GM12878 (cell line): ENCODE results near the gene CDH15. TPM values are rescaled to one million over a fixed set of nuclear protein-coding genes. Genes with fewer than 3 reads are reported as not detected.

ENCODE experiments used
- ATAC-seq: fragments of 200-7000 bp; cut with Tn5 transposase; 3 replicates; pipeline ENCODE4 v1.9.1; 2020; ENCODE audit warnings: mild to moderate bottlenecking, moderate library complexity
- BruUV-seq: library from RNA; stranded (reverse); fragments of 400-500 nt; replicated peaks from 2 replicates; lab custom pipeline; 2021; lab: Mats Ljungman, UMichigan
- CTCF ChIA-PET: fragments of 300-600 bp; sonication (Branson Sonifier 250); formaldehyde crosslinking; extraction: SDS; loops from one replicate; lab custom pipeline; 2021; ENCODE audit warnings: inconsistent platforms; lab: Yijun Ruan, JAX
- POLR2A ChIA-PET: fragments of 350-600 bp; formaldehyde crosslinking; extraction: SDS; loops from one replicate; lab custom pipeline; 2021; ENCODE audit warnings: inconsistent platforms; lab: Charles Lee
- RAD21 ChIA-PET: fragments of 300-600 bp; sonication (Branson Sonifier 250); formaldehyde crosslinking; loops from one replicate; lab custom pipeline; 2023; ENCODE audit warnings: antibody characterized with exemption; ENCODE audit not compliant: unreplicated experiment; lab: Charles Lee
- SMC1A ChIA-PET: fragments of 300-600 bp; sonication (Branson Sonifier 250); formaldehyde crosslinking; loops from one replicate; lab custom pipeline; 2023; ENCODE audit not compliant: unreplicated experiment, uncharacterized antibody; lab: Charles Lee
- DNase-seq: peaks from one replicate; pipeline ENCODE4 v3.0.0-alpha.2; 2011; ENCODE audit warnings: low read depth, low spot score
- FAIRE-seq: peaks from 3 replicates; lab custom pipeline; 2011; peaks lifted over from hg19 to GRCh38; lab: Jason Lieb, UNC
- H2AFZ ChIP-seq: 2 replicates; pipeline ENCODE4 v1.6.0; 2011; ENCODE audit warnings: low read depth, low read length, control low read depth; ENCODE audit not compliant: control insufficient read depth
- H3K27ac ChIP-seq: 2 replicates; pipeline ENCODE4 v1.5.1; 2011; ENCODE audit warnings: control low read depth; ENCODE audit not compliant: control insufficient read depth, insufficient read depth
- H3K27me3 ChIP-seq, 2 experiments: replicated peaks in 1 of 2; 2 replicates each; pipeline versions ENCODE4 v1.6.0 to v1.6.1; 2011; ENCODE audit warnings: low read length in 1 of 2; ENCODE audit not compliant: control insufficient read depth in 2 of 2, insufficient read depth in 2 of 2
- H3K36me3 ChIP-seq, 2 experiments: 2 replicates each; pipeline ENCODE4 v1.5.1; 2011; ENCODE audit warnings: low read length in 1 of 2; ENCODE audit not compliant: control insufficient read depth in 2 of 2, insufficient read depth in 2 of 2
- H3K4me1 ChIP-seq: 2 replicates; pipeline ENCODE4 v1.6.1; 2011; ENCODE audit warnings: mild to moderate bottlenecking, low read length, moderate library complexity, mixed read lengths; ENCODE audit not compliant: control insufficient read depth, insufficient read depth
- H3K4me2 ChIP-seq: 2 replicates; pipeline ENCODE4 v1.6.0; 2011; ENCODE audit warnings: control low read depth; ENCODE audit not compliant: control insufficient read depth, insufficient read depth
- H3K4me3 ChIP-seq: fragments of 200-600 bp; sonication (generic); 2 replicates; pipeline ENCODE4 v1.5.1; 2016
- H3K79me2 ChIP-seq: 2 replicates; pipeline ENCODE4 v1.6.0; 2011; ENCODE audit warnings: low read length; ENCODE audit not compliant: control insufficient read depth, insufficient read depth
- H3K9ac ChIP-seq: 2 replicates; pipeline ENCODE4 v1.8.0; 2011; ENCODE audit warnings: low read length, control low read depth, mixed read lengths; ENCODE audit not compliant: control insufficient read depth, insufficient read depth
- H3K9me3 ChIP-seq: replicated peaks from 3 replicates; pipeline ENCODE4 v1.5.1; 2011; ENCODE audit warnings: mild to moderate bottlenecking, low read length; ENCODE audit not compliant: control insufficient read depth, insufficient read depth
- H4K20me1 ChIP-seq: 2 replicates; pipeline ENCODE4 v1.6.0; 2011; ENCODE audit not compliant: control insufficient read depth, insufficient read depth
- CBFB ChIP-seq: IDR thresholded peaks from 2 replicates; pipeline ENCODE4 v1.6.1; 2016; ENCODE audit warnings: antibody characterized with exemption, low read depth
- DPF2 ChIP-seq: fragments of 450-650 bp; IDR thresholded peaks from 2 replicates; pipeline ENCODE4 v1.6.1; 2017; ENCODE audit warnings: mild to moderate bottlenecking
- NFYB ChIP-seq: IDR thresholded peaks from 2 replicates; pipeline ENCODE4 v1.6.1; 2011; ENCODE audit warnings: low read depth, mild to moderate bottlenecking, low read length, improper control_type of control experiment, moderate library complexity; ENCODE audit not compliant: insufficient read depth
- RAD21 ChIP-seq: IDR thresholded peaks from 2 replicates; pipeline ENCODE4 v1.6.1; 2011; ENCODE audit warnings: mild to moderate bottlenecking, low read depth, low read length, moderate library complexity; ENCODE audit not compliant: insufficient read depth
- RAD51 ChIP-seq: fragments of 450-650 bp; IDR thresholded peaks from 2 replicates; pipeline ENCODE4 v1.6.1; 2016; ENCODE audit warnings: moderate library complexity, mild to moderate bottlenecking, inconsistent platforms
- RBBP5 ChIP-seq: fragments of 200-600 bp; sonication (generic); conservative IDR thresholded peaks from 2 replicates; pipeline ENCODE4 v1.6.1; 2016
- WGBS: methylation state at CpG from one replicate; pipeline ENCODE4 v1.1.6; 2016; ENCODE audit warnings: low lambda C conversion rate; ENCODE audit not compliant: insufficient replicate concordance, insufficient coverage; ENCODE audit errors: missing lambda C conversion rate; 5-methylcytosine and 5-hydroxymethylcytosine counted together
- in situ Hi-C: fragments of 300-500 bp; cut with MboI; formaldehyde crosslinking; loops from 9 replicates; pipeline ENCODE4 v1.14.3; 2018; ENCODE audit warnings: mixed read lengths
- intact Hi-C: fragments of 100-400 bp; cut with micrococcal nuclease; formaldehyde crosslinking; loops from one replicate; pipeline ENCODE4 v1.14.2; 2022; ENCODE audit not compliant: unreplicated experiment
- polyA plus RNA-seq, 11 experiments: library from polyadenylated mRNA; depleted of rRNA in 4 of 11; unstranded in 6 of 11; stranded (reverse) in 5 of 11; fragments of >200 nt; fragmentation: Nextera tagmentation in 4 of 11; fragmentation: Illumina TruSeq in 1 of 11; extraction: Ambion mirVana in 4 of 11; extraction: Trizol in 1 of 11; gene quantifications; 1 replicate in 1 of 11; 2 replicates in 10 of 11; pipeline versions ENCODE4 v1.2.1 to v1.2.3, GENCODE V29; 2011 to 2016; ENCODE audit warnings: inconsistent platforms in 2 of 11, missing spikeins in 2 of 11, low read depth in 1 of 11
- total RNA-seq, 4 experiments: library from RNA; depleted of rRNA in 3 of 4; stranded (reverse); fragments of >200 nt in 3 of 4; fragmentation: Illumina TruSeq in 1 of 4; extraction: Trizol in 1 of 4; gene quantifications; 2 replicates each; pipeline versions ENCODE4 v1.2.1 to v1.2.3, GENCODE V29; 2013 to 2021
- TF ChIP-seq, protein P1 (sequence below): fragments of 450-650 bp; IDR thresholded peaks from 2 replicates; pipeline ENCODE4 v1.6.1; 2016; ENCODE audit warnings: mild to moderate bottlenecking
- TF ChIP-seq, protein P2 (sequence below): IDR thresholded peaks from 2 replicates; pipeline ENCODE4 v1.6.1; 2011; ENCODE audit warnings: borderline replicate concordance, low read depth, mild to moderate bottlenecking, moderate library complexity, low read length; ENCODE audit not compliant: insufficient read depth, poor library complexity, severe bottlenecking

The CDH15 gene
- total and polyA plus RNA-seq, 10 of the 15 experiments (the other 5 are each of a cell fraction or from before 2014, with no cell fraction given): 0.02 to 0.06 TPM; not detected in 8

DNA sequence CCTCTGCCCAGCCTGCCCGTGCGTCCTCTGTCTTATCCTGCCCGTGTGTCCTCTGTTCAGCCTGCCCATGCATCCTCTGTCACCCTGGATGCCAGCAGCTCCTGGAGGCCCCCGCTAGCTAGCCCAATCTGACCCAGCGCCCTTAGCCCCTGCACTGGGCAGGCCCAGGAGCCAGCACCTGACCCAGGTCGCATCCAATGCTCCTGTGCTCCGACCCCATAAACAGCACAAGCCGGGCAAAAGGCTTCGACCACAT is 13.1 kb downstream of the CDH15 start:
- no TSS peak for BruUV-seq

More for the DNA sequence above, 13.1 kb downstream of the CDH15 start:
- Histone ChIP-seq H3K4me2 (no peak overlapping the region), H3K4me3 (no peak overlapping the region), H3K27me3 (no peaks in the 10 kb centered on the region), H3K36me3 (no peaks in the 10 kb centered on the region), H3K27ac (no peak overlapping the region), H2AFZ (no peak overlapping the region), H3K4me1 (no peaks in the 10 kb centered on the region), H3K79me2 (no peaks in the 10 kb centered on the region), H3K9me3 (no peaks in the 10 kb centered on the region), H4K20me1 (no peaks in the 10 kb centered on the region), H3K9ac (no peak overlapping the region)
- ChIA-PET CTCF (no interaction called here), POLR2A (no interaction called here), SMC1A (no interaction called here), RAD21 (no interaction called here)
- DNase-seq (no peak), FAIRE-seq (no peak), ATAC-seq (no peak)
- WGBS: 70% methylated on average over 9 of the region's 9 CpGs
- in situ Hi-C loops: no loop called here
- intact Hi-C loops: no loop called here
- TF ChIP-seq, protein P1, sequence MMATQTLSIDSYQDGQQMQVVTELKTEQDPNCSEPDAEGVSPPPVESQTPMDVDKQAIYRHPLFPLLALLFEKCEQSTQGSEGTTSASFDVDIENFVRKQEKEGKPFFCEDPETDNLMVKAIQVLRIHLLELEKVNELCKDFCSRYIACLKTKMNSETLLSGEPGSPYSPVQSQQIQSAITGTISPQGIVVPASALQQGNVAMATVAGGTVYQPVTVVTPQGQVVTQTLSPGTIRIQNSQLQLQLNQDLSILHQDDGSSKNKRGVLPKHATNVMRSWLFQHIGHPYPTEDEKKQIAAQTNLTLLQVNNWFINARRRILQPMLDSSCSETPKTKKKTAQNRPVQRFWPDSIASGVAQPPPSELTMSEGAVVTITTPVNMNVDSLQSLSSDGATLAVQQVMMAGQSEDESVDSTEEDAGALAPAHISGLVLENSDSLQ: no peak
- TF ChIP-seq CBFB (no peak), RAD51 (no peak), RAD21 (no peak), RBBP5 (no peak), NFYB (no peak), DPF2 (no peak)
- TF ChIP-seq, protein P2, sequence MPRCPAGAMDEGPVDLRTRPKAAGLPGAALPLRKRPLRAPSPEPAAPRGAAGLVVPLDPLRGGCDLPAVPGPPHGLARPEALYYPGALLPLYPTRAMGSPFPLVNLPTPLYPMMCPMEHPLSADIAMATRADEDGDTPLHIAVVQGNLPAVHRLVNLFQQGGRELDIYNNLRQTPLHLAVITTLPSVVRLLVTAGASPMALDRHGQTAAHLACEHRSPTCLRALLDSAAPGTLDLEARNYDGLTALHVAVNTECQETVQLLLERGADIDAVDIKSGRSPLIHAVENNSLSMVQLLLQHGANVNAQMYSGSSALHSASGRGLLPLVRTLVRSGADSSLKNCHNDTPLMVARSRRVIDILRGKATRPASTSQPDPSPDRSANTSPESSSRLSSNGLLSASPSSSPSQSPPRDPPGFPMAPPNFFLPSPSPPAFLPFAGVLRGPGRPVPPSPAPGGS: no peak
